ENCODE results near the gene RBM17.

The RBM17 gene

GRCh38 chr10:6151087-6151977 lies 62.5 kb downstream of the RBM17 start:
- TF ChIP-seq, protein P1, sequence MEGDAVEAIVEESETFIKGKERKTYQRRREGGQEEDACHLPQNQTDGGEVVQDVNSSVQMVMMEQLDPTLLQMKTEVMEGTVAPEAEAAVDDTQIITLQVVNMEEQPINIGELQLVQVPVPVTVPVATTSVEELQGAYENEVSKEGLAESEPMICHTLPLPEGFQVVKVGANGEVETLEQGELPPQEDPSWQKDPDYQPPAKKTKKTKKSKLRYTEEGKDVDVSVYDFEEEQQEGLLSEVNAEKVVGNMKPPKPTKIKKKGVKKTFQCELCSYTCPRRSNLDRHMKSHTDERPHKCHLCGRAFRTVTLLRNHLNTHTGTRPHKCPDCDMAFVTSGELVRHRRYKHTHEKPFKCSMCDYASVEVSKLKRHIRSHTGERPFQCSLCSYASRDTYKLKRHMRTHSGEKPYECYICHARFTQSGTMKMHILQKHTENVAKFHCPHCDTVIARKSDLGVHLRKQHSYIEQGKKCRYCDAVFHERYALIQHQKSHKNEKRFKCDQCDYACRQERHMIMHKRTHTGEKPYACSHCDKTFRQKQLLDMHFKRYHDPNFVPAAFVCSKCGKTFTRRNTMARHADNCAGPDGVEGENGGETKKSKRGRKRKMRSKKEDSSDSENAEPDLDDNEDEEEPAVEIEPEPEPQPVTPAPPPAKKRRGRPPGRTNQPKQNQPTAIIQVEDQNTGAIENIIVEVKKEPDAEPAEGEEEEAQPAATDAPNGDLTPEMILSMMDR (IDR thresholded peaks at IDR 0.05; ENCODE audit: low read depth, low read length) = peak; percentile 77
- DNase-seq (ENCODE audit: extremely low read depth, low read depth) = no peak

GRCh38 chr10:6153845-6154244 lies 65.0 kb downstream of the RBM17 start:
- TF ChIP-seq, protein P1 (IDR thresholded peaks at IDR 0.05; ENCODE audit: low read depth, low read length) = no peak
- no peak for DNase-seq (ENCODE audit: extremely low read depth, low read depth)

DNA sequence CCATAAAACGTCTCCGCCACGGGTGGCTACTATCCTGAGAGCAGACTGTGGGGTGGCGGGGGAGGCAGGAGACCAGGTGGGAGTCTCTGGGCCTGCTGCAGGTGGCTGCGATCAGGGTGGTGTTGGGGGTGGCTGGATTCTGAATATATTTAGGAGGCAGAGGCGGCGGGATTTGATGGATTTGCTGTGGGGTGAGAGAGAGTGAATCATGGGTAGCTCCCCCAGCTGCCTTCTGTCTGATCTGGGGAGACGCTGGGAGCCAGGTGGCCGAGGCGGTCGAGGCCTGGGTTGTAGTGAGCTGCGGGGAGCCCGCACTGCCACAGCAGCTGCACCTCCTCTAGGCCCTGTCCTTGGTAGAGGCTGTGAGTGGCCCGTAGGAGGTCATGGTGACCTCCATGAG lies 65.7 kb downstream of the RBM17 start:
- TF ChIP-seq, protein P1 (IDR thresholded peaks at IDR 0.05; ENCODE audit: low read depth, low read length) = no peak
- no peak for DNase-seq (ENCODE audit: extremely low read depth, low read depth)

- no peak for DNase-seq (ENCODE audit: extremely low read depth, low read depth)
- TF ChIP-seq, protein P1 (IDR thresholded peaks at IDR 0.05; ENCODE audit: low read depth, low read length) = no peak
Measured at GRCh38 chr10:6158276-6158675, 69.4 kb downstream of the RBM17 start.

GRCh38 chr10:6161921-6162320 lies 73.1 kb downstream of the RBM17 start:
- DNase-seq (ENCODE audit: extremely low read depth, low read depth) = no peak
- TF ChIP-seq, protein P1 (IDR thresholded peaks at IDR 0.05; ENCODE audit: low read depth, low read length) = no peak

GRCh38 chr10:6162589-6163356 lies 73.9 kb downstream of the RBM17 start:
- TF ChIP-seq, protein P1 (IDR thresholded peaks at IDR 0.05; ENCODE audit: low read depth, low read length) = no peak
- DNase-seq (ENCODE audit: extremely low read depth, low read depth) = no peak
